ENCODE measurements around the gene POLR1G. TPM values are rescaled to one million over a fixed set of nuclear protein-coding genes. Genes with fewer than 3 reads are reported as not detected.
A peak's percentile ranks its signal among the peaks of the same experiment; 100 is the strongest.

The POLR1G gene
- total and polyA plus RNA-seq, 9 of the 15 experiments (the other 6 are each of a cell fraction or from before 2014, with no cell fraction given): 3.0 to 50.1 (median 27.4) TPM

DNA sequence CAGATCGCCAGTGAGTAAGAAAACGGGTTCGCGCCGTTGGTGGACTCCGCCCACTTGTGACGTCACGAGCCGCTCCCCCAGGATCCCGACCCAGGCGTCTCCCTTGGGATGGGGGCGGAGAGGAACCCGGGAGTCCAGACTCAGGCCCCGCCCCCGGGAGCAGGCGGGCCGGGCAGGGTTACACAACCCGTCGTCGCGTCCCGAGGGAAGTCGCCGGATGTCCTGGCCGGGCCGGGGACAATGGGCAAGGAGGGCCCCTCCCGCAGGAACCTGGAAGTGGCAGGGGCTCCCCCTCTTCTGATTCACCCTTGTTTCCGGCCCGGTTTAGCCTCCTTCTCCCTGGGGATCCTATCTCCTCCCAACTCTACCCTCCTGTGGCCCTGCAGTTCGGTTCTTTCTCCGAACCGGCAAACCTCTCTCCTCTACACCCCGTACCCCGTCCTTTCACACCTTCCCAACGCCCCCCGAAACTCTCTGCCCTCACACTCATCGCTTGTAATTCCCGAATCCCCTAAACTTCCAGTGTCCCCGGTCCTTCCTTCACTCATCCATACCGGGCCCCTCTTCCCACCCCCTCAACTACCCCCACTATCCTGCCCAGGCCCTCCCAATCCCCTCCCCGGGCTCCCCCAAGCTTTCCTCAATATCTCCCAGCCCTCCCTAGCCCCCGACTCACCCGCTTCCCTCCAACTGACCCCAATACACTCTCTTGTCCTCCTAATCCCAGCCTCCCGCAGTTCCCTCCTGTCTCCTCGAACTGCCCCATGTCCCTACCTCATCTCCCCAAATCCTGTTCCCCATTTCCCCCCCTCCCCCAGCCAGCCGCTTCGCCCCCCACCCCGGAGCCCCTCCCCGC, 37.2 kb downstream of the POLR1G start (continued):
- TF ChIP-seq, protein P1, sequence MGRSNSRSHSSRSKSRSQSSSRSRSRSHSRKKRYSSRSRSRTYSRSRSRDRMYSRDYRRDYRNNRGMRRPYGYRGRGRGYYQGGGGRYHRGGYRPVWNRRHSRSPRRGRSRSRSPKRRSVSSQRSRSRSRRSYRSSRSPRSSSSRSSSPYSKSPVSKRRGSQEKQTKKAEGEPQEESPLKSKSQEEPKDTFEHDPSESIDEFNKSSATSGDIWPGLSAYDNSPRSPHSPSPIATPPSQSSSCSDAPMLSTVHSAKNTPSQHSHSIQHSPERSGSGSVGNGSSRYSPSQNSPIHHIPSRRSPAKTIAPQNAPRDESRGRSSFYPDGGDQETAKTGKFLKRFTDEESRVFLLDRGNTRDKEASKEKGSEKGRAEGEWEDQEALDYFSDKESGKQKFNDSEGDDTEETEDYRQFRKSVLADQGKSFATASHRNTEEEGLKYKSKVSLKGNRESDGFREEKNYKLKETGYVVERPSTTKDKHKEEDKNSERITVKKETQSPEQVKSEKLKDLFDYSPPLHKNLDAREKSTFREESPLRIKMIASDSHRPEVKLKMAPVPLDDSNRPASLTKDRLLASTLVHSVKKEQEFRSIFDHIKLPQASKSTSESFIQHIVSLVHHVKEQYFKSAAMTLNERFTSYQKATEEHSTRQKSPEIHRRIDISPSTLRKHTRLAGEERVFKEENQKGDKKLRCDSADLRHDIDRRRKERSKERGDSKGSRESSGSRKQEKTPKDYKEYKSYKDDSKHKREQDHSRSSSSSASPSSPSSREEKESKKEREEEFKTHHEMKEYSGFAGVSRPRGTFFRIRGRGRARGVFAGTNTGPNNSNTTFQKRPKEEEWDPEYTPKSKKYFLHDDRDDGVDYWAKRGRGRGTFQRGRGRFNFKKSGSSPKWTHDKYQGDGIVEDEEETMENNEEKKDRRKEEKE (IDR thresholded peaks at IDR 0.05; ENCODE audit: borderline replicate concordance in 1 of 2, control insufficient read depth in 1 of 2, low read depth in 2 of 2, low read length in 1 of 2): no peak
- peak; percentile 95 for TF ChIP-seq CEBPB (tag; IDR thresholded peaks at IDR 0.05)
- no peak for TF ChIP-seq JUN (IDR thresholded peaks at IDR 0.05; ENCODE audit: borderline replicate concordance, low read depth, low read length)
- no peak for TF ChIP-seq JUN (CRISPR knock-in tag; IDR thresholded peaks at IDR 0.05; ENCODE audit: borderline replicate concordance)
- TF ChIP-seq TAF1 (IDR thresholded peaks at IDR 0.05; ENCODE audit: control insufficient read depth, extremely low read depth, insufficient read depth, low read length, severe bottlenecking): peak; percentile 43
- TF ChIP-seq POLR3A (IDR thresholded peaks at IDR 0.05; ENCODE audit: borderline replicate concordance, extremely low read depth, insufficient read depth, insufficient read length): no peak
- no peak for TF ChIP-seq THAP12 (CRISPR knock-in tag; IDR thresholded peaks at IDR 0.05)
- no peak for TF ChIP-seq ZNF431 (CRISPR knock-in tag; IDR thresholded peaks at IDR 0.05)
- TF ChIP-seq NUFIP1 (IDR thresholded peaks at IDR 0.05; ENCODE audit: partially characterized antibody): no peak
- TF ChIP-seq ZNF384 (IDR thresholded peaks at IDR 0.05; ENCODE audit: low read depth, low read length): no peak
- no peak for TF ChIP-seq ILF3 (IDR thresholded peaks at IDR 0.05; ENCODE audit: borderline replicate concordance)
- no peak for TF ChIP-seq HDAC8 (tag; IDR thresholded peaks at IDR 0.05)
- TF ChIP-seq, protein P2, sequence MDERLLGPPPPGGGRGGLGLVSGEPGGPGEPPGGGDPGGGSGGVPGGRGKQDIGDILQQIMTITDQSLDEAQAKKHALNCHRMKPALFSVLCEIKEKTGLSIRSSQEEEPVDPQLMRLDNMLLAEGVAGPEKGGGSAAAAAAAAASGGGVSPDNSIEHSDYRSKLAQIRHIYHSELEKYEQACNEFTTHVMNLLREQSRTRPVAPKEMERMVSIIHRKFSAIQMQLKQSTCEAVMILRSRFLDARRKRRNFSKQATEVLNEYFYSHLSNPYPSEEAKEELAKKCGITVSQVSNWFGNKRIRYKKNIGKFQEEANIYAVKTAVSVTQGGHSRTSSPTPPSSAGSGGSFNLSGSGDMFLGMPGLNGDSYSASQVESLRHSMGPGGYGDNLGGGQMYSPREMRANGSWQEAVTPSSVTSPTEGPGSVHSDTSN (CRISPR knock-in tag; IDR thresholded peaks at IDR 0.05; ENCODE audit: low read depth): no peak
- TF ChIP-seq, protein P2 (tag; conservative IDR thresholded peaks at IDR 0.05; ENCODE audit: low read depth): no peak
- no peak for TF ChIP-seq THRAP3 (IDR thresholded peaks at IDR 0.05; ENCODE audit: borderline replicate concordance)
- no peak for TF ChIP-seq RBBP5 (IDR thresholded peaks at IDR 0.05; ENCODE audit: borderline replicate concordance, insufficient read depth, low read length, poor library complexity, severe bottlenecking)

Data from K562 (cell line).